Measurements from ENCODE around the gene SUPT20HL1. TPM values are rescaled to one million over a fixed set of nuclear protein-coding genes. Genes with fewer than 3 reads are reported as not detected.

The SUPT20HL1 gene
- total RNA-seq, 1 experiment from 2014 or later = not detected

DNA sequence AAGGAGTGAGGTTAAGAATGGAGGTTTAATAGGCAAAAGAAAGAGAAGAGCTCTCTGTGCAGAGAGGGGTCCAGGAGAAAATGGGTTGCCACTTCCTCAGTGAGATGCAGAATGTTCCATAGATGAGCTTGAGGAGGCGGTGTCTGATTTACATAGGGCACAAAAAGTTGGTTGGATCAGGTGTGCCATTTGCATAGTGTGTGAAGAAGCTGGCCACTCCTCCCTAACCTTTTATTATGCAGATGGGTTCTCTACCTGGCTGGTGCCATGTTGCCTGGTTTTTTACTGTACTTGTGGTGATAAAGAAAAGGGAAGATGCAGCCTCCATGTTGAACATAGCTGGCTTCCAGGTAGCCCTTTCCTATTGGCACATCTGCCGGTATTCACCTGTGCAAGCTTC, 27.3 kb downstream of the SUPT20HL1 start:
- CTCF ChIA-PET = no interaction called here
- Mint-ChIP-seq H3K9me3 (ENCODE audit: low read depth, unreplicated experiment) (no peaks in the 10 kb centered on the region), H3K4me1 (ENCODE audit: low read depth, unreplicated experiment) (no peaks in the 10 kb centered on the region), H3K27me3 (ENCODE audit: unreplicated experiment) (peaks cover 78% of the 10 kb centered on the region), H3K27ac (ENCODE audit: unreplicated experiment) (no peak overlapping the region), H3K4me3 (ENCODE audit: low read depth, unreplicated experiment) (no peak overlapping the region), H3K36me3 (ENCODE audit: insufficient read depth, unreplicated experiment) (no peaks in the 10 kb centered on the region)
- no peak for DNase-seq
- TF ChIP-seq, protein P1, sequence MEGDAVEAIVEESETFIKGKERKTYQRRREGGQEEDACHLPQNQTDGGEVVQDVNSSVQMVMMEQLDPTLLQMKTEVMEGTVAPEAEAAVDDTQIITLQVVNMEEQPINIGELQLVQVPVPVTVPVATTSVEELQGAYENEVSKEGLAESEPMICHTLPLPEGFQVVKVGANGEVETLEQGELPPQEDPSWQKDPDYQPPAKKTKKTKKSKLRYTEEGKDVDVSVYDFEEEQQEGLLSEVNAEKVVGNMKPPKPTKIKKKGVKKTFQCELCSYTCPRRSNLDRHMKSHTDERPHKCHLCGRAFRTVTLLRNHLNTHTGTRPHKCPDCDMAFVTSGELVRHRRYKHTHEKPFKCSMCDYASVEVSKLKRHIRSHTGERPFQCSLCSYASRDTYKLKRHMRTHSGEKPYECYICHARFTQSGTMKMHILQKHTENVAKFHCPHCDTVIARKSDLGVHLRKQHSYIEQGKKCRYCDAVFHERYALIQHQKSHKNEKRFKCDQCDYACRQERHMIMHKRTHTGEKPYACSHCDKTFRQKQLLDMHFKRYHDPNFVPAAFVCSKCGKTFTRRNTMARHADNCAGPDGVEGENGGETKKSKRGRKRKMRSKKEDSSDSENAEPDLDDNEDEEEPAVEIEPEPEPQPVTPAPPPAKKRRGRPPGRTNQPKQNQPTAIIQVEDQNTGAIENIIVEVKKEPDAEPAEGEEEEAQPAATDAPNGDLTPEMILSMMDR (IDR thresholded peaks at IDR 0.05; ENCODE audit: unreplicated experiment) = no peak
- BruUV-seq (replicated peaks) = no TSS peak
- intact Hi-C loops (cut with micrococcal nuclease; ENCODE audit: unreplicated experiment) = no loop called here

DNA sequence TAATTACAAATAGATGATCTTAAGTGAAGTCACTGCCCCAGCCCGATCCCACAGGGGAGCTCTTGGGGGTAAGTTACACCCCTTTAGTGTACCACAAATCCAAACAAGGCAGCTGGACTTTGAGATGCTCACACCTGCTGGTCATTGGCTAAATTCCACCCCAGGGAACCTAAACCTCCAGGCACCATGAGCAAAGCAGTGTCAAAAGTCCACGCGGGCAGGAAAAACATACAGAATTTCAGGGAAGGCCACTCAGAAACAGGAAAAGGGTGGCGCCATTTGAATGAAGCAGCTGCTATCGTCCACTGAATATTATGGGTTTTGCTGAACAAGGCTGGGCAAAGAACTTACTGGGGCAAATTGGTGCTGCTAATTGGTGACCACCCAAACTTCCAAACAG, 30.9 kb downstream of the SUPT20HL1 start:
- TF ChIP-seq, protein P1 (IDR thresholded peaks at IDR 0.05; ENCODE audit: unreplicated experiment) = no peak
- Mint-ChIP-seq H3K27me3 (ENCODE audit: unreplicated experiment) (peaks cover 62% of the 10 kb centered on the region), H3K9me3 (ENCODE audit: low read depth, unreplicated experiment) (no peaks in the 10 kb centered on the region), H3K36me3 (ENCODE audit: insufficient read depth, unreplicated experiment) (no peaks in the 10 kb centered on the region), H3K4me3 (ENCODE audit: low read depth, unreplicated experiment) (no peak overlapping the region), H3K27ac (ENCODE audit: unreplicated experiment) (no peak overlapping the region), H3K4me1 (ENCODE audit: low read depth, unreplicated experiment) (no peaks in the 10 kb centered on the region)
- CTCF ChIA-PET = interaction anchor here (0.6 kb wide), 1 partner anchor 132 kb away, joined by 3 read pairs; no protein-coding TSS in a partner anchor
- no peak for DNase-seq
- BruUV-seq (replicated peaks) = no TSS peak
- intact Hi-C loops (cut with micrococcal nuclease; ENCODE audit: unreplicated experiment) = loop anchor here (10.0 kb wide), 2 partner anchors 137 to 753 kb away; no protein-coding TSS in a partner anchor

DNA sequence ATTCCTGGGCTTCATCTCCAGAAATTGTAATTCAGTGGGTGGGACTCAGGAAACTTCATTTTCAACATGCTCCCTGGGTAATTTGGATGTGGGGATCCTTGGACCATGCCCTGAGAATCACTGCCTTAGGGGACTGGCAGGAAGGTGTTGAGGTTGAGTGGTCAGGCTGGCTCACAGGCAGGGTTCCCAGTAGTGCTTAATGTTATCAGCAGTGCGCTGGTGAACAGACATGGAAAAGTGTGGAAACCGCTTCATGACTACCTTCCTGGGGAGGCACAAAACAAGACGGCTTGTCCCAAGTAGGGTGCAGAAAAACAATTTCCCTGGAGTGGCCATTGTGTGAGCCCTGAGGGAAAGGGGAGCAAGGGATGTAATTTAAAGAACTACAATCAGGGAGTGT, 31.4 kb downstream of the SUPT20HL1 start:
- CTCF ChIA-PET = no interaction called here
- intact Hi-C loops (cut with micrococcal nuclease; ENCODE audit: unreplicated experiment) = loop anchor here (10.0 kb wide), 2 partner anchors 137 to 753 kb away; no protein-coding TSS in a partner anchor
- TF ChIP-seq, protein P1 (IDR thresholded peaks at IDR 0.05; ENCODE audit: unreplicated experiment) = no peak
- no peaks in the 10 kb centered on the region for H3K9me3 Mint-ChIP-seq (ENCODE audit: low read depth, unreplicated experiment)
- BruUV-seq (replicated peaks) = no TSS peak
- no peaks in the 10 kb centered on the region for H3K36me3 Mint-ChIP-seq (ENCODE audit: insufficient read depth, unreplicated experiment)
- no peak overlapping the region for H3K27ac Mint-ChIP-seq (ENCODE audit: unreplicated experiment)
- no peaks in the 10 kb centered on the region for H3K4me1 Mint-ChIP-seq (ENCODE audit: low read depth, unreplicated experiment)
- DNase-seq = no peak
- peaks cover 58% of the 10 kb centered on the region for H3K27me3 Mint-ChIP-seq (ENCODE audit: unreplicated experiment)
- H3K4me3 Mint-ChIP-seq (ENCODE audit: low read depth, unreplicated experiment) = no peak overlapping the region

DNA sequence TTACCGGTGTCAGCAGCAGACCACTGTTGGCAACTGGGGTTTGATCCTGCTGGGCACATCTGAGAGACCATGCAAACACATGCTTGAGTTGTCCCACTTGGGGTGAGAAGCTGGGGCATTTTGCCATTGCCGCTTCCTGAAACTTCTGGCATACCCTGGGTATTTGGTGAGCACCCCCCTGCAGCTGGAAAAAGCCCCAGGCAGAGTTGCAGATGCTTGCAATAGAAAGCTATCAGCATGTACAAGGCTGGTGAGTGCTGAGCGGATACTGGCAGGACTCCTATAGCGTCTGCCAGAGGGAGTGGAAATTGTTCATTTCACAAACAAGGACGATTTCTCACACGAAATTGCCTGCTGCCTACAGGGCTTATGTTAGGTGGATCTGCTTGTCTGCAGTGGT, 32.3 kb downstream of the SUPT20HL1 start:
- Mint-ChIP-seq H3K9me3 (ENCODE audit: low read depth, unreplicated experiment) (no peaks in the 10 kb centered on the region), H3K4me3 (ENCODE audit: low read depth, unreplicated experiment) (no peak overlapping the region), H3K27ac (ENCODE audit: unreplicated experiment) (no peak overlapping the region), H3K27me3 (ENCODE audit: unreplicated experiment) (peaks cover 56% of the 10 kb centered on the region), H3K36me3 (ENCODE audit: insufficient read depth, unreplicated experiment) (no peaks in the 10 kb centered on the region), H3K4me1 (ENCODE audit: low read depth, unreplicated experiment) (no peaks in the 10 kb centered on the region)
- intact Hi-C loops (cut with micrococcal nuclease; ENCODE audit: unreplicated experiment) = loop anchor here (10.0 kb wide), 2 partner anchors 138 to 752 kb away; no protein-coding TSS in a partner anchor
- CTCF ChIA-PET = interaction anchor here (0.7 kb wide), 1 partner anchor 280 kb away, joined by 9 read pairs; no protein-coding TSS in a partner anchor
- no TSS peak for BruUV-seq (replicated peaks)
- no peak for DNase-seq
- TF ChIP-seq, protein P1 (IDR thresholded peaks at IDR 0.05; ENCODE audit: unreplicated experiment) = no peak
